HCT116 (cell line): ENCODE data around the gene NAA25. TPM values are rescaled to one million over a fixed set of nuclear protein-coding genes. Genes with fewer than 3 reads are reported as not detected.

Experiments used
- ATAC-seq: fragments of 200-7000 bp; cut with Tn5 transposase; 2 replicates; pipeline ENCODE4 v1.9.1; 2020; ENCODE audit warnings: mild to moderate bottlenecking, moderate library complexity
- BruUV-seq: library from RNA; stranded (reverse); fragments of 400-500 nt; replicated peaks from 2 replicates; lab custom pipeline; 2021; lab: Mats Ljungman, UMichigan
- CTCF ChIA-PET: fragments of 300-600 bp; sonication (Branson Sonifier 250); formaldehyde crosslinking; loops from one replicate; lab custom pipeline; 2021; ENCODE audit warnings: antibody characterized with exemption; lab: Charles Lee
- POLR2A ChIA-PET: fragments of 300-600, 350-600 bp; sonication (Branson Sonifier 250); formaldehyde crosslinking; loops from one replicate; lab custom pipeline; 2021; ENCODE audit warnings: antibody characterized with exemption; lab: Charles Lee
- RAD21 ChIA-PET, 2 experiments: fragments of 300-600 bp; sonication (Branson Sonifier 250); formaldehyde crosslinking; loops; one replicate each; lab custom pipeline; 2023; ENCODE audit warnings: low total read pairs in 2 of 2; ENCODE audit not compliant: uncharacterized antibody in 2 of 2, unreplicated experiment in 2 of 2, low non-redundant PET in 1 of 2; lab: Charles Lee
- DNase-seq: peaks from one replicate; pipeline ENCODE4 v3.0.0-alpha.2; 2010; ENCODE audit warnings: low read depth, low spot score
- H2AFZ ChIP-seq: fragments of 200-600 bp; shearing (Covaris generic), sonication (generic); 2 replicates; pipeline ENCODE4 v1.6.1; 2017; ENCODE audit warnings: low read depth, mixed run types, mixed read lengths, antibody characterized with exemption, low read length; ENCODE audit not compliant: poor library complexity, severe bottlenecking
- H3K27ac ChIP-seq: 2 replicates; pipeline ENCODE4 v1.5.1; 2012; ENCODE audit warnings: low read depth, low read length
- H3K27me3 ChIP-seq: fragments of 200-600 bp; sonication (generic); 2 replicates; pipeline ENCODE4 v1.6.1; 2016; ENCODE audit warnings: mixed run types, low read length, mixed read lengths; ENCODE audit not compliant: insufficient read depth
- H3K36me3 ChIP-seq, 2 experiments: fragments of 200-500 bp in 1 of 2; fragments of 200-600 bp in 1 of 2; sonication (Bioruptor generic) in 1 of 2; sonication (generic) in 1 of 2; 2 replicates each; pipeline versions ENCODE4 v1.5.1 to v1.6.1; 2014 to 2016; ENCODE audit warnings: low read length in 2 of 2, inconsistent platforms in 1 of 2, mixed read lengths in 1 of 2, mixed run types in 1 of 2; ENCODE audit not compliant: insufficient read depth in 2 of 2, control insufficient read depth in 1 of 2
- H3K4me1 ChIP-seq, 2 experiments: fragments of 200-600 bp in 1 of 2; sonication (generic) in 1 of 2; 2 replicates each; pipeline versions ENCODE4 v1.5.1 to v1.6.1; 2012 to 2017; ENCODE audit warnings: low read length in 2 of 2, inconsistent platforms in 1 of 2, mild to moderate bottlenecking in 1 of 2, mixed read lengths in 1 of 2, mixed run types in 1 of 2, moderate library complexity in 1 of 2; ENCODE audit not compliant: insufficient read depth in 2 of 2, control insufficient read depth in 1 of 2
- H3K4me2 ChIP-seq: fragments of 200-600 bp; sonication (generic); 2 replicates; pipeline ENCODE4 v1.6.1; 2017; ENCODE audit warnings: mixed run types, low read length, mixed read lengths
- H3K4me3 ChIP-seq, 2 experiments: fragments of 200-600 bp in 1 of 2; sonication (generic) in 1 of 2; replicated peaks in 1 of 2; 2 replicates each; pipeline ENCODE4 v1.5.1; 2011 to 2016; ENCODE audit warnings: low read length in 2 of 2, control low read depth in 1 of 2, low read depth in 1 of 2, mild to moderate bottlenecking in 1 of 2, mixed read lengths in 1 of 2, mixed run types in 1 of 2
- H3K79me2 ChIP-seq: fragments of 200-600 bp; sonication (generic); 2 replicates; pipeline ENCODE4 v1.6.1; 2017; ENCODE audit warnings: mild to moderate bottlenecking, mixed run types, low read length, moderate library complexity, mixed read lengths; ENCODE audit not compliant: insufficient read depth
- H3K9ac ChIP-seq: fragments of 200-600 bp; sonication (generic); 2 replicates; pipeline ENCODE4 v1.6.1; 2016; ENCODE audit warnings: low read length, mixed read lengths
- H3K9me2 ChIP-seq: fragments of 200-600 bp; sonication (generic), shearing (Covaris generic); 2 replicates; pipeline ENCODE4 v1.6.1; 2017; ENCODE audit warnings: mixed run types, mild to moderate bottlenecking, moderate library complexity; ENCODE audit not compliant: insufficient read depth
- H3K9me3 ChIP-seq, 2 experiments: fragments of 200-500 bp in 1 of 2; fragments of 200-600 bp in 1 of 2; sonication (Bioruptor generic) in 1 of 2; sonication (generic) in 1 of 2; 2 replicates each; pipeline ENCODE4 v1.6.1; 2014 to 2017; ENCODE audit warnings: low read length in 2 of 2, mixed read lengths in 2 of 2, inconsistent platforms in 1 of 2, low read depth in 1 of 2, mild to moderate bottlenecking in 1 of 2, mixed run types in 1 of 2, moderate library complexity in 1 of 2; ENCODE audit not compliant: control insufficient read depth in 1 of 2, insufficient read depth in 1 of 2
- H4K20me1 ChIP-seq: fragments of 200-600 bp; sonication (generic), shearing (Covaris generic); 2 replicates; pipeline ENCODE4 v1.6.1; 2017; ENCODE audit warnings: mixed run types, mild to moderate bottlenecking, moderate library complexity; ENCODE audit not compliant: insufficient read depth
- CBX3 ChIP-seq: IDR thresholded peaks from 2 replicates; pipeline ENCODE4 v1.6.1; 2012; ENCODE audit warnings: low read depth
- CEBPB ChIP-seq: IDR thresholded peaks from 2 replicates; pipeline ENCODE4 v1.6.1; 2012; ENCODE audit warnings: low read depth
- ELF1 ChIP-seq: IDR thresholded peaks from 2 replicates; pipeline ENCODE4 v1.6.1; 2012; ENCODE audit warnings: low read depth, borderline replicate concordance
- POLR2A ChIP-seq: IDR thresholded peaks from 2 replicates; pipeline ENCODE4 v1.7.0; 2011; ENCODE audit warnings: borderline replicate concordance; ENCODE audit not compliant: insufficient read depth, insufficient read length; ENCODE audit errors: extremely low read depth
- RAD21 ChIP-seq: IDR thresholded peaks from 2 replicates; pipeline ENCODE4 v1.6.1; 2012; ENCODE audit warnings: low read depth, mild to moderate bottlenecking
- SIN3A ChIP-seq: IDR thresholded peaks from 2 replicates; pipeline ENCODE4 v1.6.1; 2012; ENCODE audit warnings: low read depth
- YY1 ChIP-seq: IDR thresholded peaks from 2 replicates; pipeline ENCODE4 v1.6.1; 2011; ENCODE audit warnings: low read length, low read depth, moderate library complexity, mild to moderate bottlenecking; ENCODE audit not compliant: insufficient replicate concordance; ENCODE audit errors: extremely low read depth
- ZNF274 ChIP-seq: fragments of 200-500 bp; sonication (Bioruptor generic); IDR thresholded peaks from 2 replicates; pipeline ENCODE4 v1.6.1; 2014; ENCODE audit warnings: mild to moderate bottlenecking, low read depth, low read length, inconsistent platforms
- intact Hi-C: fragments of 100-400 bp; cut with micrococcal nuclease; formaldehyde crosslinking; loops from 2 replicates; pipeline ENCODE4 v1.10.0; 2022
- total RNA-seq: library from RNA; stranded (reverse); gene quantifications from one replicate; pipeline ENCODE4 v1.2.1, GENCODE V29; 2021; ENCODE audit not compliant: unreplicated experiment
- TF ChIP-seq, protein P1 (sequence below): IDR thresholded peaks from 2 replicates; pipeline ENCODE4 v1.6.1; 2012; ENCODE audit warnings: low read depth
- TF ChIP-seq, protein P2 (sequence below): IDR thresholded peaks from 2 replicates; pipeline ENCODE4 v1.6.1; 2012
- TF ChIP-seq, protein P3 (sequence below): IDR thresholded peaks from 2 replicates; pipeline ENCODE4 v1.6.1; 2011; ENCODE audit warnings: mild to moderate bottlenecking, low read length, moderate library complexity; ENCODE audit not compliant: insufficient replicate concordance; ENCODE audit errors: extremely low read depth
- TF ChIP-seq, protein P4 (sequence below), 3 experiments: fragments of 200-600 bp in 1 of 3; sonication (generic) in 1 of 3; IDR thresholded peaks in 2 of 3; conservative IDR thresholded peaks in 1 of 3; 2 replicates each; pipeline ENCODE4 v1.5.1; 2012 to 2017; ENCODE audit warnings: low read depth in 2 of 3, low read length in 2 of 3, antibody characterized with exemption in 1 of 3, borderline replicate concordance in 1 of 3, control low read depth in 1 of 3, mild to moderate bottlenecking in 1 of 3, mixed read lengths in 1 of 3, mixed run types in 1 of 3, moderate library complexity in 1 of 3; ENCODE audit not compliant: insufficient read depth in 1 of 3
- TF ChIP-seq, protein P5 (sequence below): IDR thresholded peaks from 2 replicates; pipeline ENCODE4 v1.6.1; 2012

The NAA25 gene
- total RNA-seq, 1 experiment from 2014 or later, result 56.6 TPM

DNA sequence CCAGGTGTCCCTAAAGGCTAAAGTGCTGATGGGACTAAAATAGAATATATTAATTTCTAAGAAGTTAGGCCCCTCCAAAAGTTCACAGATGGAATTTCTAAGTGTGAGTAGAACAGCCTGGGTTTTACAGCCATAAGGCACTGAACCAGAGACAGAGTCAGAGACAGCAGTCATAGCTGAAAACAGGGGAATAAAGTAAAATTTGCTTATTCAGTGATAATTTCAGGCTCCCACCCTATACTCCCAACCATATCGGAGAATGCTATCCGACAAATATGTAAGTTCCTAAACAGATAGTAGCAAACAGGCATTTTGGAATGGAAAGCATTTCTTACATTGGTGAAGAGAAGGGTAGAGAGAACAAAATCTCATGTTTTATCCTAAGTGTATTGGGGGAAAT, 45.3 kb downstream of the NAA25 start (continued):
- TF ChIP-seq, protein P1, sequence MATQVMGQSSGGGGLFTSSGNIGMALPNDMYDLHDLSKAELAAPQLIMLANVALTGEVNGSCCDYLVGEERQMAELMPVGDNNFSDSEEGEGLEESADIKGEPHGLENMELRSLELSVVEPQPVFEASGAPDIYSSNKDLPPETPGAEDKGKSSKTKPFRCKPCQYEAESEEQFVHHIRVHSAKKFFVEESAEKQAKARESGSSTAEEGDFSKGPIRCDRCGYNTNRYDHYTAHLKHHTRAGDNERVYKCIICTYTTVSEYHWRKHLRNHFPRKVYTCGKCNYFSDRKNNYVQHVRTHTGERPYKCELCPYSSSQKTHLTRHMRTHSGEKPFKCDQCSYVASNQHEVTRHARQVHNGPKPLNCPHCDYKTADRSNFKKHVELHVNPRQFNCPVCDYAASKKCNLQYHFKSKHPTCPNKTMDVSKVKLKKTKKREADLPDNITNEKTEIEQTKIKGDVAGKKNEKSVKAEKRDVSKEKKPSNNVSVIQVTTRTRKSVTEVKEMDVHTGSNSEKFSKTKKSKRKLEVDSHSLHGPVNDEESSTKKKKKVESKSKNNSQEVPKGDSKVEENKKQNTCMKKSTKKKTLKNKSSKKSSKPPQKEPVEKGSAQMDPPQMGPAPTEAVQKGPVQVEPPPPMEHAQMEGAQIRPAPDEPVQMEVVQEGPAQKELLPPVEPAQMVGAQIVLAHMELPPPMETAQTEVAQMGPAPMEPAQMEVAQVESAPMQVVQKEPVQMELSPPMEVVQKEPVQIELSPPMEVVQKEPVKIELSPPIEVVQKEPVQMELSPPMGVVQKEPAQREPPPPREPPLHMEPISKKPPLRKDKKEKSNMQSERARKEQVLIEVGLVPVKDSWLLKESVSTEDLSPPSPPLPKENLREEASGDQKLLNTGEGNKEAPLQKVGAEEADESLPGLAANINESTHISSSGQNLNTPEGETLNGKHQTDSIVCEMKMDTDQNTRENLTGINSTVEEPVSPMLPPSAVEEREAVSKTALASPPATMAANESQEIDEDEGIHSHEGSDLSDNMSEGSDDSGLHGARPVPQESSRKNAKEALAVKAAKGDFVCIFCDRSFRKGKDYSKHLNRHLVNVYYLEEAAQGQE, result no peak
- TF ChIP-seq RAD21 (no peak), SIN3A (no peak)

DNA sequence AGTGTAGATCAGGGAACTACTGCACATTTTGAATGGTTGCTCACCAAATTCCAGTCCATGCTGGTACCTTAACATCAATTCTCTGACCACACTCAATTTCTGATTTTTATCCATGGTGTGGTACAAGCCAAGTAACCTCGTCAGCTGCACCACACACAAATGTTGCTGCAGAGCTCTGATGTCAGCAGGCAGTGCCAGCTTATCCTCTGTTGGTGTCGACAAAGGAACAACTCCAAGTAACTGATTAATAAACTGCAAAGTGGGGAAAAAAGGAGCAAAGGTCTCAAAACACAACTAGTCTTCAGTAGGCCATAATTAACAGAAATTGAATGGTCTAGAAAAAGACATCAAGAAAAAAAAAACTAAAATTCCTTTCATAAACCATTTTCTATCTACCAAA, 47.4 kb downstream of the NAA25 start:
- intact Hi-C loops, result no loop called here
- no TSS peak for BruUV-seq
- no peaks in the 10 kb centered on the region for H3K9me3 ChIP-seq
- no peaks in the 10 kb centered on the region for H3K4me1 ChIP-seq
- H4K20me1 ChIP-seq, result no peaks in the 10 kb centered on the region; the same call in 1 of the 2 replicates
- ATAC-seq, result no peak
- no peaks in the 10 kb centered on the region for H3K27me3 ChIP-seq
- H3K9me2 ChIP-seq, result no peaks in the 10 kb centered on the region
- peaks cover 41% of the 10 kb centered on the region for H3K79me2 ChIP-seq
- H3K9ac ChIP-seq, result no peak overlapping the region
- no peak overlapping the region for H3K4me2 ChIP-seq
- no peak overlapping the region for H3K27ac ChIP-seq
- H3K36me3 ChIP-seq, result peaks cover 38 to 59% of the 10 kb centered on the region in 2 experiments
- DNase-seq, result no peak
- H2AFZ ChIP-seq, result no peak overlapping the region
- ChIA-PET CTCF (no interaction called here), POLR2A (no interaction called here), RAD21 (no interaction called here)
- no peak overlapping the region for H3K4me3 ChIP-seq
- no peak for TF ChIP-seq POLR2A
- no peak for TF ChIP-seq ELF1
- no peak for TF ChIP-seq YY1
- TF ChIP-seq, protein P2, sequence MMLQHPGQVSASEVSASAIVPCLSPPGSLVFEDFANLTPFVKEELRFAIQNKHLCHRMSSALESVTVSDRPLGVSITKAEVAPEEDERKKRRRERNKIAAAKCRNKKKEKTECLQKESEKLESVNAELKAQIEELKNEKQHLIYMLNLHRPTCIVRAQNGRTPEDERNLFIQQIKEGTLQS, result no peak
- no peak for TF ChIP-seq CEBPB
- no peak for TF ChIP-seq CBX3
- TF ChIP-seq, protein P3, sequence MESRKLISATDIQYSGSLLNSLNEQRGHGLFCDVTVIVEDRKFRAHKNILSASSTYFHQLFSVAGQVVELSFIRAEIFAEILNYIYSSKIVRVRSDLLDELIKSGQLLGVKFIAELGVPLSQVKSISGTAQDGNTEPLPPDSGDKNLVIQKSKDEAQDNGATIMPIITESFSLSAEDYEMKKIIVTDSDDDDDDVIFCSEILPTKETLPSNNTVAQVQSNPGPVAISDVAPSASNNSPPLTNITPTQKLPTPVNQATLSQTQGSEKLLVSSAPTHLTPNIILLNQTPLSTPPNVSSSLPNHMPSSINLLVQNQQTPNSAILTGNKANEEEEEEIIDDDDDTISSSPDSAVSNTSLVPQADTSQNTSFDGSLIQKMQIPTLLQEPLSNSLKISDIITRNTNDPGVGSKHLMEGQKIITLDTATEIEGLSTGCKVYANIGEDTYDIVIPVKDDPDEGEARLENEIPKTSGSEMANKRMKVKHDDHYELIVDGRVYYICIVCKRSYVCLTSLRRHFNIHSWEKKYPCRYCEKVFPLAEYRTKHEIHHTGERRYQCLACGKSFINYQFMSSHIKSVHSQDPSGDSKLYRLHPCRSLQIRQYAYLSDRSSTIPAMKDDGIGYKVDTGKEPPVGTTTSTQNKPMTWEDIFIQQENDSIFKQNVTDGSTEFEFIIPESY, result no peak
- TF ChIP-seq, protein P4, sequence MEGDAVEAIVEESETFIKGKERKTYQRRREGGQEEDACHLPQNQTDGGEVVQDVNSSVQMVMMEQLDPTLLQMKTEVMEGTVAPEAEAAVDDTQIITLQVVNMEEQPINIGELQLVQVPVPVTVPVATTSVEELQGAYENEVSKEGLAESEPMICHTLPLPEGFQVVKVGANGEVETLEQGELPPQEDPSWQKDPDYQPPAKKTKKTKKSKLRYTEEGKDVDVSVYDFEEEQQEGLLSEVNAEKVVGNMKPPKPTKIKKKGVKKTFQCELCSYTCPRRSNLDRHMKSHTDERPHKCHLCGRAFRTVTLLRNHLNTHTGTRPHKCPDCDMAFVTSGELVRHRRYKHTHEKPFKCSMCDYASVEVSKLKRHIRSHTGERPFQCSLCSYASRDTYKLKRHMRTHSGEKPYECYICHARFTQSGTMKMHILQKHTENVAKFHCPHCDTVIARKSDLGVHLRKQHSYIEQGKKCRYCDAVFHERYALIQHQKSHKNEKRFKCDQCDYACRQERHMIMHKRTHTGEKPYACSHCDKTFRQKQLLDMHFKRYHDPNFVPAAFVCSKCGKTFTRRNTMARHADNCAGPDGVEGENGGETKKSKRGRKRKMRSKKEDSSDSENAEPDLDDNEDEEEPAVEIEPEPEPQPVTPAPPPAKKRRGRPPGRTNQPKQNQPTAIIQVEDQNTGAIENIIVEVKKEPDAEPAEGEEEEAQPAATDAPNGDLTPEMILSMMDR (IDR thresholded peaks at IDR 0.05 in 2 of 3, conservative IDR thresholded peaks at IDR 0.05 in 1 of 3; ENCODE audit: borderline replicate concordance in 1 of 3, insufficient read depth in 1 of 3, low read depth in 2 of 3, low read length in 2 of 3), result no peak
- no peak for TF ChIP-seq ZNF274
- TF ChIP-seq, protein P5, sequence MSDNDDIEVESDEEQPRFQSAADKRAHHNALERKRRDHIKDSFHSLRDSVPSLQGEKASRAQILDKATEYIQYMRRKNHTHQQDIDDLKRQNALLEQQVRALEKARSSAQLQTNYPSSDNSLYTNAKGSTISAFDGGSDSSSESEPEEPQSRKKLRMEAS, result no peak
- TF ChIP-seq, protein P1, result no peak
